Stimulated activated CD8-positive, alpha-beta memory T cell treated with anti-CD3 and anti-CD28 coated beads, Interleukin-15, amount 100 ng/mL, for 4 hours (primary cell): ENCODE results near the gene LIMK1.

Experiments
- DNase-seq, 2 donors: peaks; one replicate each; pipeline ENCODE4 v3.0.0-alpha.2; 2020; ENCODE audit warnings: low read depth in 2 of 2

Gene LIMK1

DNA sequence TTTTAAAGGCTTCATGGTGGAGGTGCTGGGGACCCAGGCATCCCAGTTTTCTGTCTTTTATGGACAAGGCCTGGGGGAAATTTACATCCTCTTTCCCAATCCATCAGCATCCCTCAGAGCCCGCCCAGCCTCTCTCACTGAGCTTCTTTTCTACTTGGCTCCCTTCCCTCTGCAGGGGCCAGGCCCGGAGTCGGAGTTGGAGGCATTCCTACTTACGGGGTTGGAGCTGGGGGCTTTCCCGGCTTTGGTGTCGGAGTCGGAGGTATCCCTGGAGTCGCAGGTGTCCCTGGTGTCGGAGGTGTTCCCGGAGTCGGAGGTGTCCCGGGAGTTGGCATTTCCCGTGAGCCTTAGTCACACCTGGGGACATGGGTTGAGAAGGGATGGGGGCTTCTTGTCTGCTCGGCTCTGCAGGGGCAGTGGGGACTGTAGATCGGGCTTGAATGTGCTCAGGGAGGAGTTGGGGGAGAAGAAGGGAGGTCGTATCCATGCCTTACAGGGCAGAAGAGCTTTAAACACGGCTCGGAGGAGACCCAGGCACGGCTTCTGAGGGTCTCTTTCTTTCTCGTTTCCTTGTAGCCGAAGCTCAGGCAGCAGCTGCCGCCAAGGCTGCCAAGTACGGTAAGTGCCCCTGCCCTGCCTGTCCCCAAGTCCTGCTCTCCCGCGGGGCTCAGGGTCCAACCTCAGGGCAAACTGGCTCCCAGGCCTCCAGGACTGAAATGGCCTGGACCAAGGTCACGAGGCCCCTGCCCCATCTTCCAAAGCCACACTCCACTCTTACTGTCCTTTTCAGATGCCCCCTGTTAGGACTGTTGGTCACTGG is 27.3 kb upstream of the LIMK1 start:
- DNase-seq, result no peak

DNA sequence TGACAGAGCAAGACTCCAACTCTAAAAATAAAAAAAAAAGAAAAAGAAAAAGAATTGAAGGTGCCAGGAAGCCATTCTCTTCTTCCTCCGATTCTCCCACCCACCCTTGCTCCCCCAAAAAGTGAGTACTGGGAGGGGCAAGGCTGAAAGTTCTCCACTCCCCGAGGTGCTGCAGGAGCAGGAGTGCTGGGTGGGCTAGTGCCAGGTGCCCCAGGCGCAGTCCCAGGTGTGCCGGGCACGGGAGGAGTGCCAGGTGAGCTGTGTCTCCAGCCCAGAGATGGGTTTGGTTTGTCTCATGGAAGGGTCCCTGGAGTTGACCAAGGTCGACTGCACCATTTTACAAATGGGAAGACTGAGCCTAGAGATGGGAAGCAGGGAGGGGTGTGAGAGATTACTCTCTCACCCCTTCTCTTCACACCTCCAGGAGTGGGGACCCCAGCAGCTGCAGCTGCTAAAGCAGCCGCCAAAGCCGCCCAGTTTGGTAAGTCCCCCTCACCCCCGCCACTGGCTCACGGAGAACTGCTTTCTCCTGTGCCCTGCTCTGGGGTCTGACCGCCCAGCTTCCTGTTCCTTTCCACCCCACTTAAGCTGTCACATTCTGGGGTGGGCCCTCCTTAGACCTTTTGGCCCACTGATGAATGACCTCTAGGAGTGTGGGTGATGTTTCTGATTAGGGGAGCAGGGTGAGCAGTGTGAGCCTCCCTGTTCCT is 26.2 kb upstream of the LIMK1 start:
- DNase-seq, result no peak

DNA sequence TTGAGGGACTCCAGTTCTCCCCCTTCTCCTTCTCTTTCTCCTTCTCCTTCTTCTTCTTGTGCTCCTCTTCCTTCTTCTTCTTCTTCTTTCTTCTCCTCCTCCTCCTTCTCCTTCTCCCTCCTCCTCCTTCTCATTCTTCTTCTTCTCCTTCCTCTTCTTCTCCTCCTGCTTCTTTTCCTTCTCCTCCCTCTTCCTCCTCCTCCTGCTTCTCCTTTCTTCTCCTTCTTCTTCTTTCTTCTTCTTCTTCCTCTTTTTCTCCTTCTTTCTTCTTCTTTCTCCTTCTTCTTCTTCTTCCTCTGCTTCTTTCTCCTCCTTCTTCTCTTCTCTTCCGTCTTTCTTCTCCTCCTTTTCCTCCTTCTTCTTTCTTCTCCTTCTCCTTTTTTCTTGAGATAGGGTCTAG is 25.6 kb upstream of the LIMK1 start:
- DNase-seq, result no peak

DNA sequence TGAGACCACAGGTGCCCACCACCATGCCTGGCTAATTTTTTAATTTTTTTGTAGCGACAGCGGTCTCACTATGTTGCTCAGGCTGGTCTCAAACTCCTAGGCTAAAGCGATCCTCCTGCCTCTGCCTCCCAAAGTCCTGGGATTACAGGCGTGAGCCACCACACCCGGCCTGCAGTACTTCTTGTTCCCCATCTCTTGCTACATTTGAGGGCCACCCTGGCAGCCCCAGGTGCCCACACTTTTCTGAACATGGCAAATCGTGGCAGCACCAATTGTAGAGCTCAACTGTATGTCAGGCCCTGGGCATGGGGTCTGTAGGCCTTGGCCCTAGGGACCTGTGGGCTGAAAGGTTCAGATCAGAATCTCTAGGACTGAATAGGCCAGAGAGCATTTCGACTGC is 25.1 kb upstream of the LIMK1 start:
- DNase-seq, result no peak

DNA sequence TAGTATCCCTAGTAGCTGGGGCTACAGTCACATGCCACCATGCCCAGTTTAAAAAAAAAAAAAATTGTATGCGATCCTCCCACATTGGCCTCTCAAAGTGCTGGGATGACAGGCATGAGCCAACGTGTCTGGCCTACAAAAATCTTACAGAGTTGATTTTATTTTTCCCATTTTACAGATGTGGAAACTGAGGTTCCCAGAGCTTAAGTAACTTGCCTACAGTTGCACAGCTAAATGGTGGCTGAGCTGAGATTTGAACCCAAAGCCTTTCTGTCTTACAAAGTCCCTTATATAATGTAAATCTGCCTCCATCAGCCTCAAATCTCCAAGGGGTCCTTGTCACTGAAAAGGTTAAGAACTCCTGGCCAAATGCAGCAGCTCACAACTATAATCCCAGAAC is 24.6 kb upstream of the LIMK1 start:
- no peak for DNase-seq

DNA sequence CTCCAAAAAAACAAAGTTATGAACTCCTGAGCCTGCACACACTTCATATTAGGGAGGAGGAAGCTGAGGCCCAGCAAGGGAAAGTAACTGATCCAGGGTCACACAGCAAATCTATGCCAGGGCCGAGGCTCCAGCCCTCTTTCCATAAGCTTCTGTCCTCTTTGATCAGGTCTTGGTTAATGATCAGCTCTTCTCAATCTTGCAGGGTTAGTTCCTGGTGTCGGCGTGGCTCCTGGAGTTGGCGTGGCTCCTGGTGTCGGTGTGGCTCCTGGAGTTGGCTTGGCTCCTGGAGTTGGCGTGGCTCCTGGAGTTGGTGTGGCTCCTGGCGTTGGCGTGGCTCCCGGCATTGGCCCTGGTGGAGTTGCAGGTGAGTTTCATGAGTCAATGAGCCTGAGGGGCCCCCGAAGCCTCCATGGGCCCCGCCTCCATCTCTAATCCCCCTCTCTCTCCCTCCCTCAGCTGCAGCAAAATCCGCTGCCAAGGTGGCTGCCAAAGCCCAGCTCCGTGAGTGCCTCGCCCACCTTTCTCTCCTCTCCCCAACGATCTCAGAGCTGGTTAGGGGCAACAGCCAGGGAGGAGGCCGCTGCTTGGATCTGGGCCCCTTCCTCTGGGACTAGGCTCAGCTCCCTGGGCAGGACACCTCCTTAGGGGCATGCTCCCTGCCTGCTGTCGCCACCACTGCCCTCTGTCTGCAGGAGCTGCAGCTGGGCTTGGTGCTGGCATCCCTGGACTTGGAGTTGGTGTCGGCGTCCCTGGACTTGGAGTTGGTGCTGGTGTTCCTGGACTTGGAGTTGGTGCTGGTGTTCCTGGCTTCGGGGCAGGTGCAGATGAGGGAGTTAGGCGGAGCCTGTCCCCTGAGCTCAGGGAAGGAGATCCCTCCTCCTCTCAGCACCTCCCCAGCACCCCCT is 23.7 kb upstream of the LIMK1 start:
- DNase-seq, result no peak

DNA sequence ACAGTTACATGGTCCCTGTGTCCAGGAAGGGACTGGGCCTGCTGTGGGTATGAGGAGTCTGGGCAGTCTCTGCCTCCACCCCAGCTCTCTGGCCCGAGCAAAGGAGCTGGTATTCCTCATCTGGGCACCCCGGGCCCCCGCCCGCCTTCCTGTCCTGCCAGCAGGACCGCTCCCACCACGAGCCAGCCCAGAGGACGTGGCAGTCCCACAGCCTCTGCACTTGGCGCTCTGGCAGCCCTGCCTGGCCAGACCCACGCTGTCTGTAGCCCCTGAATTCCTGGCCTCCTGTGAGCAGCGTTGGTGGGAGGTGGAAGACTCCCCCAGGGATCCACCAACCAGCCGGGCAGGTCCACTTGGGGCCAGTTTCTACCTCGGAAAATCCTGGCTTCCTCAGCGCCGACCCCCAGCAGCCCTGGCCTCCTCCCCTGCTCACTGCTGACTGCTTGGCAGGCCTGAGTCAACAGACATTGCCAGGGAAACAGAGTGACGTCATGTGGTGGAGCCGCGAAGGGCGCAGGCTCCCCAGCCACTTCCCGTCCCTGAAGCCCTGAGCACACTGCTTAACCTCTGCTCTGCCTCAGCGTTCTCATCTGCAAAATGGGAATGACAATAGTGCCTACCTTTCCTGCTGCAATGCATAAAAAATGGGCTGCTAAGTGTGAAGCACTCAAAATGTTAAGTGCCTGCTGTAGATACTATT is 21.6 kb upstream of the LIMK1 start:
- peak; percentile 37 to 48 for DNase-seq

DNA sequence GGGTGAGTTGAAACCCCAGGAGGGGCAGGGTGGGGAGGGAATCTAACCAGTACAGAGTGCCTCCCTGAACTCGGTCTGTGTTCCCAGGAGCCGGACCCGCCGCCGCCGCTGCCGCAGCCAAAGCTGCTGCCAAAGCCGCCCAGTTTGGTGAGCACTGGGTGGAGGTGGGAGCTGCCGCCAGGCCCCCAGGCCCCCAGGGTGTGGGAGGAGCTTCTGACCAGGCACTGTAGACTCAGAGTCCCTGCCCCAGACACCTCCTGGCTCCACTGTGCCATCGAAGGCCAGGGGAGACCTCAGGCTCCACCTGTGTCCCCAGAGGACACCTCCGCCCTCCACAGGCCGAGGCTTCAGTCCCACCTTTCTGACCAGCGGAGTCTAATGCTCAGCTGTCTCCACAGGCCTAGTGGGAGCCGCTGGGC is 20.4 kb upstream of the LIMK1 start:
- no peak for DNase-seq

DNA sequence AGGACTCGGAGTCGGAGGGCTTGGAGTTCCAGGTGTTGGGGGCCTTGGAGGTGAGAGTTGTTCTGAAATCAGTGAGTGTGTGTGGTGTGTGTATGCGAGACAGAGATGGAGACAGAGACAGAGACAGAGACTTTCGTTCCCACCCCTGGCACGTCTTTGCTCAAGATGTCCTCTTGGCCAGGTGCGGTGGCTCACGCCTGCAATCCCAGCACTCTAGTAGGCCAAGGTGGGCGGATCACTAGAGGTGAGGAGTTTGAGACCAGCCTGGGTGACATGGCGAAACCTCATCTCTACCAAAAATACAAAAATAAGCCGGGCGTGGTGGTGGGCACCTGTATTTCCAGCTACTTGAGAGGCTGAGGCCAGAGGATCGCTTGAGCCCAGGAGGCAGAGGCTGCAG is 20.0 kb upstream of the LIMK1 start:
- no peak for DNase-seq

DNA sequence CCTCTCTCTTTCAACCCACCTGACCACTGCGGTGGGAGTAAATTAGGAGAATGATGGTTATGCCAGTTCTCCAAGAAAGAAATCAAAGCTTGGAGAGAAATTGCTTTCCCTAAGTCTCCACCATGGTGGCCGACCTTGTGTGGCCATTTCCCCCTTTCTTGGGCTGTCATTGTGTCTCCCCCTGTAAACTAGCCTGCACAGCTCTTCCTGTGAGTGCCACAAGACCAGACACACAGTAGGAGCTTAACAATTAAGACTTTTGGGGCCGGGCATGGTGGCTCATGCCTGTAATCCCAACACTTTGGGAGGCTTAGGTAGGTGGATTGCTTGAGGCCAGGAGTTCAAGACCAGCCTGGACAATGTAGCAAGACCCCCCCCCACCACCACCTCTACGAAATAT is 18.9 kb upstream of the LIMK1 start:
- DNase-seq, result no peak

DNA sequence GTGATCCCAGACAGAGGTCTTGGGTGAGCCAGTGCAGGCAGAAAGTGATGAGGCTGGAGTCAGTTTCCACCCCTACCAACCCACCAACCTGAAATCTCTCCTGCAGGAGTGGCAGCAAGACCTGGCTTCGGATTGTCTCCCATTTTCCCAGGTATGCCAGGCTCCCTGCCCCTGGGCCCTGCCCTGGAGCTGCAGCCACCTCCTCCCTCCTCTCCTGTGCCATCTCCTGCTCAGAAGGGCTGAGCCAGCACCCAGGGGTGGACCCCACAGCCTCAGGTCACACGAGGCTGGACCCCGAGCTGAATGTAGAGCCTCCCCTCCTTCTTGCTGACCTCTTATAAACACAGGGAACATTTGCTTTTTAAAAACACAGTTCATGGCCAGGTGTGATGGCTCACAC is 17.0 kb upstream of the LIMK1 start:
- DNase-seq, result no peak

DNA sequence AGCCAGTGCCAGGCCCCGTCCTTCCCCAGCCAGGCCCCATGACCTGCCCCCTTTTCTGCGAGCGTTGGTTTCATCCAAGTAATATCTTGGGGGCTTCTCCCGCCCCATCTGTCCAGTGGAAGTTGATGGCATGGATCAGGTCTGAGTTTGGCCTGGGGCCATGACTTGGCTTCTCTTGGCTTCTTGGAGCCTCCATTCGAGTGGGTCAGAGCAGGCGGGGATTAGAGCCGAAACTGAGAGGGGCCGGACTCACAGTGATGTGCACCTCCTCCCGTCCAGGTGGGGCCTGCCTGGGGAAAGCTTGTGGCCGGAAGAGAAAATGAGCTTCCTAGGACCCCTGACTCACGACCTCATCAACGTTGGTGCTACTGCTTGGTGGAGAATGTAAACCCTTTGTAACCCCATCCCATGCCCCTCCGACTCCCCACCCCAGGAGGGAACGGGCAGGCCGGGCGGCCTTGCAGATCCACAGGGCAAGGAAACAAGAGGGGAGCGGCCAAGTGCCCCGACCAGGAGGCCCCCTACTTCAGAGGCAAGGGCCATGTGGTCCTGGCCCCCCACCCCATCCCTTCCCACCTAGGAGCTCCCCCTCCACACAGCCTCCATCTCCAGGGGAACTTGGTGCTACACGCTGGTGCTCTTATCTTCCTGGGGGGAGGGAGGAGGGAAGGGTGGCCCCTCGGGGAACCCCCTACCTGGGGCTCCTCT is 15.1 kb upstream of the LIMK1 start:
- no peak for DNase-seq

DNA sequence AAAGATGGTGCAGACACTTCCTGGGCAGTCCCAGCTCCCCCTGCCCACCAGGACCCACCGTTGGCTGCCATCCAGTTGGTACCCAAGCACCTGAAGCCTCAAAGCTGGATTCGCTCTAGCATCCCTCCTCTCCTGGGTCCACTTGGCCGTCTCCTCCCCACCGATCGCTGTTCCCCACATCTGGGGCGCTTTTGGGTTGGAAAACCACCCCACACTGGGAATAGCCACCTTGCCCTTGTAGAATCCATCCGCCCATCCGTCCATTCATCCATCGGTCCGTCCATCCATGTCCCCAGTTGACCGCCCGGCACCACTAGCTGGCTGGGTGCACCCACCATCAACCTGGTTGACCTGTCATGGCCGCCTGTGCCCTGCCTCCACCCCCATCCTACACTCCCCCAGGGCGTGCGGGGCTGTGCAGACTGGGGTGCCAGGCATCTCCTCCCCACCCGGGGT is 14.5 kb upstream of the LIMK1 start:
- no peak for DNase-seq

DNA sequence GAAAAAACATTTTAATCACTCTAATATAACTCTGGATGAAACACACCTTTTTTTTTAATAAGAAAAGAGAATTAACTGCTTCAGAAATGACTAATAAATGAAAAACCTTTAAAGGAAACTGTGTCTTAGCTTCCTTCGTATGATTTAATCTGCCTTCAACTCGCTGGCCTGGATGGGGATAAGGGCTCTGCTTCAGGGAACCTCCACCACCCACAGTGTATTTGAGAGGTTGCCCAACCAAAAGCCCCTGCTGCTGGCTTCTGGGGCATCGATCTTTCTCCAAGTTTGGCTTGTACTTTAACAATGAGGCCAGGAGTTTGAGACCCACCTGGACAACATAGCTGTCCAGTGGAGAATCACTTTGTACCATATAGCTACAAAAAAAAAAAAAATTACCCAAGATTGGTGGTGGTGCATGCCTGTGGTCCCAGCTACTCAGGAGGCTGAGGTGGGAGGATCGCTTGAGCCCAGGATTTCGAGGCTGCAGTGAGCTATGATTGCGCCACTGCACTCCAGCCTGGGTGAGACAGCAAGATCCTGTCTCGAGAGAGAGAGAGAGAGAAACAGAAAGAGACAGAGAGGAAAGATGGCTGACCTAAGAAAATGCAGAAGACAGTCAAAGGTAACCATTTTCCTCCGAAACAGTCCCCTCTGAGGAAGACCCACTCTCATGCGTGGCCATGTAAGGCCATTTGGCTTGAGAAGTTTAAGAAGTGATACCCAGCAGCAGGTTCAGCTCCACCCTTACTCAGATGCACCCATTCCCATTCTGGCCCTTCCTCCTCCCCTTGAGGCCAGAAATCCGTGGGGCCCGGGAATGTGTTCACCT is 13.6 kb upstream of the LIMK1 start:
- DNase-seq, result no peak

DNA sequence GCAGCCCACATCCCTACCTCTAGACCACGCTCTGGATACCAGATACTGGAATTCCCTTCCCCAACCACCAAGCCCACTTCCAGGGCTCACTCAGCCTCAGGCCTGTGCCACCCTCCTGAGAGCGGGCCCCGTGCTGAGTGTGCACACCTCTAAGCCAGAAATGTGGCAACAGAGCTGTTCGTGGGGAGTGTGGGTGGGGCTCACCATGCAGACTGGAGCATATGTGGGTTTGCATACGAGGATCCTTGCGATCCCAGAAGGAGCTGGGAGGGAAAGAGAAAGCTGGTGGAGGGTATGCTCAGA is 13.0 kb upstream of the LIMK1 start:
- DNase-seq, result no peak

DNA sequence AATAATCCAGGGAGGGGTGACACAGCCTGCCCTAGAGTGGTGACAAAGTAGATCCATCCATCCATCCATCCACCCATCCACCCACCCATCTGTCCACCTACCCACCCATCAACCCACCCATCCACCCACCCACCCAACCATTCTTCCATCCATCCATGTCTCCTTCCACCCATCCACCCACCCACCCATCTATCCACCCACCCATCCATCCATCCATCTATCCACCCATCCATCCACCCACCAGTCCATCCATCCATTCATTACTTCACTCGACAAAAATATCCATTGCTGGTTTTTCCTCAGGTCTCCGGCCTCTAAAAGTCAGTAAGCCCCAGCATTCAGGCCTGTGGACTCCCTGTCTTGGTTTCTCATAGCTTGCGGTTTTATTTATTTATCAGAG is 12.5 kb upstream of the LIMK1 start:
- no peak for DNase-seq

DNA sequence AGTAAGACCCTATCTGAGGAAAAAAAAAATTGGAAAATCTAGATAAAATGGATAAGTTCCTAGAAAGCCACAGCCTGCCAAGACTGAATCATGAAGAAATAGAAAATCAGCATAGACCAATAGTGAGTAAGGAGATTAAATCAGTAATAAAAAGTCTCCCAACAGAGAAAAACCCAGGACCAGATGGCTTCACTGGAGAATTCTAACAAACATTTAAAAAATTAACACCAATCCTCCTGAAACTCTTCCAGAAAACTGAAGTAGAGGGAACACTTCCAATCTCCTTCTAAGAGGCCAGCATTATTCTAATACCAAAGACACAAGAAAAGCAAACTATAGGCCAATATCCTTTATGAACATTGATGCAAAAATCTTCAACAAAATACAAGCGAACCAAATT is 8.8 kb upstream of the LIMK1 start:
- no peak for DNase-seq

DNA sequence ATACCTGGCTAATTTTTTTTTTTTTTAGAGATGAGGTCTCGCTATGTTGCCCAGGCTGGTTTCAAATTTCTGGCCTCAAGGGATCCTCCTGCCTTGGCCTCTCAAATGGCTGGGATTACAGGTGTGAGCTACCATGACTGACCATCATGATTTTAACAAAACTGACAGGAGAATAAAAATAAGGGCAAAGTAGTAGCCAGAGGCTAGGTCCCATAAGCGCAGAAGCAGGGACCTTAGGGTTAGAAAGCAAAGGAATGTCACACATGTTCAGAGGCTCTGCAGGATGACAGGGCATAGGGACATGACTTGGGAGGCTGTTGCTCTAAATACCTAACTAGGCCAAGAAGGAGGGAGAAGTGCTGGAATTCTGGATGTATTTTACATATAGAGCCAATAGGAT is 5.1 kb upstream of the LIMK1 start:
- DNase-seq, result no peak

DNA sequence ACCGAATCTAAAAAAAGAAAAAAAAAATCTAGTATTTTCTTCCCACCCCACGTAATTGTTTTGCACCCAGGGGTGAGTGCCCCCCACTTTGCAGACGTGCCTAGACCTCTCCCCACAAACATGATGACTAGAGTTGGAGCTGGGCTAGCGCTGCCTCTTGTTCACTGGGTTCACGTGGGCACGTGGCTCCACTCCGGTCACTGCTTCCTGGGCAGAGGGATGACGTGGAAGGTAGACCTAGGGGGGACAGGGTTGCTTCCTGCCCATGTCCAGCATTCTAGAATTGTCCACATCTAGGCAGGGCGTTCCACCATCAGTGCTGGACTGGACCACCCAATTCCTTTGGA is 861 bp upstream of the LIMK1 start:
- DNase-seq, result no peak

DNA sequence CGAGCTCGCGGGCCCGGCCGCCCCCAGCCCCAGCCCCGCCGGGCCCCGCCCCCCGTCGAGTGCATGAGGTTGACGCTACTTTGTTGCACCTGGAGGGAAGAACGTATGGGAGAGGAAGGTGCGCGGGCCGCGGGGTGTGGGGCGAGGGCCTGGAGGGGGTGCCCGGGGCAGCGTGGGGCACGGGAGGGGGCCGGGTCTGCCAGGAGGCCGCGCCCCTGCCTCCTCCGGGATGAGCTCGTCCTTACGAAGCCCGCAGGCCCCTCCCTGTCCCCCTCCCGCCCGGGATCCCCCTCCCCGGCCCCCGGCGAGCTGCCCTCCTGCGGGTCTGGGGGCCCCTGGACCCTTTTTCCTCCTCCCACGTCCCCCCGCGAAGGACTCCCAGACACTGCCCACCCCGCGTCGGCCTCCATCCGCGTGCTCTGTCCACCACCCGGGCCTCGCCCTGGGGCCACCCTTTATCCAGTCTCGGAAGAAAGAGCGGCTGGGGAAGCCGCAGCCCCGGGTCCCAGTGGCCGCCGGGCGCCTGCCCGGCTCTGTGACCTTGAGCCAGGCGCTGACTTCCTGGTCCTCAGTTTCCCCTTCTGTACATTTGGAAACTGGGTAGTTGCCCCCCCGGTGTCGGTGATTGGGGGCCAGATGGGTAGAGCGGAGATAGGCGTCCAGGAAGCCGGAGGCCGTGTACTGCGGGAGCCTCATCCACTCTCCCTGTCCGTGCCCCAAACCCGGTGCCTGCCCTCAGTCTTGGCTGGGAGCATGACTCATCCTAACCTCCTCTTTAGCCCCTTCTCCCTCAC is 521 bp downstream of the LIMK1 start:
- DNase-seq, result peak in 1 of 2 donors; percentile 31
